ENCODE data around the gene ZNF766.
"Not testable (repeated sequence)": the region's sequence is repeated elsewhere in the genome, so short reads cannot be mapped to it uniquely, and the experiment has no call there.

ZNF766 gene

DNA sequence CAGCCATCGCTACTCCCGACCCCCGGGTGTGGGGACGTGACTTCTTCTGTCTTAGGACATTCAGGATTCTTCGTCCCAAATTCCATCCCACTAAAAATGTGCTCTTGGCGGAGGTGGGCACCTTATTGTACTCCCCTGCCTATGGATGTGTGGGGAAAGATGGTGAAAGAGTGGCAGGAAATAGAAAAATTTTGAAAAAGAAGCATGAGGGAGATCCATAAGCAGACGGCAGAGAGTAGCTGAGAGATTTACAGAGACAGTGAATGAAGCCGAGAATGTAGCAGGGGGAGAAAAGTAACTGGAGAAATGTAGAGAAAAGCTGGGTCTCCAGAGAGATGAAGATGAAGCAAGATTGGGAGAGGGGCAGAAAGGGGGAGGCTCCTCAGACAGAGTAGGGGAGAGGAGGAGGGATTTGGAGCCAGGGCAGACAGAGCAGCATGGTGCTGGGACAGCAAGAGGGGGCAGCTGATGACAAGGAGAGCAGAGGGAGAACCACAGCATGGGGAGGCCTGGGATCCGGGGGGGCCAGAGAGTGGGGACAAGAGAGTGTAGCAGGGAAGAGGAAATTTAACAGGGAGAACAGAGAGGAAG is 67.5 kb downstream of the ZNF766 start:
- Histone ChIP-seq H3K4me1 (ENCODE audit: insufficient read depth, low read length) (peaks cover 9% of the 10 kb centered on the region), H3K9ac (ENCODE audit: low read length) (peak overlapping the region; percentile 84), H3K27me3 (ENCODE audit: control insufficient read depth in 1 of 2, insufficient read depth in 2 of 2, low read length in 2 of 2) (no peaks in the 10 kb centered on the region), H3K4me3 (ENCODE audit: low read depth in 1 of 2, low read length in 2 of 2) (peak overlapping the region; percentile 72 to 80), H3K36me3 (ENCODE audit: insufficient read depth, low read length) (no peaks in the 10 kb centered on the region), H3K27ac (ENCODE audit: low read depth, low read length) (peak overlapping the region; percentile 64), H3K9me3 (ENCODE audit: low read length) (peaks cover 12% of the 10 kb centered on the region)

GRCh38 chr19:52339022-52339421 is 69.6 kb downstream of the ZNF766 start:
- H3K4me1 ChIP-seq (ENCODE audit: insufficient read depth, low read length); H3K27ac ChIP-seq (ENCODE audit: low read depth, low read length); H3K4me3 ChIP-seq (ENCODE audit: low read depth in 1 of 2, low read length in 2 of 2); H3K36me3 ChIP-seq (ENCODE audit: insufficient read depth, low read length); H3K9me3 ChIP-seq (ENCODE audit: low read length); H3K9ac ChIP-seq (ENCODE audit: low read length); H3K27me3 ChIP-seq (ENCODE audit: control insufficient read depth in 1 of 2, insufficient read depth in 2 of 2, low read length in 2 of 2): not testable (repeated sequence)

GRCh38 chr19:52343548-52343947 is 74.2 kb downstream of the ZNF766 start:
- H3K9ac ChIP-seq (ENCODE audit: low read length) = no peak overlapping the region
- no peaks in the 10 kb centered on the region for H3K27me3 ChIP-seq (ENCODE audit: control insufficient read depth in 1 of 2, insufficient read depth in 2 of 2, low read length in 2 of 2)

DNA sequence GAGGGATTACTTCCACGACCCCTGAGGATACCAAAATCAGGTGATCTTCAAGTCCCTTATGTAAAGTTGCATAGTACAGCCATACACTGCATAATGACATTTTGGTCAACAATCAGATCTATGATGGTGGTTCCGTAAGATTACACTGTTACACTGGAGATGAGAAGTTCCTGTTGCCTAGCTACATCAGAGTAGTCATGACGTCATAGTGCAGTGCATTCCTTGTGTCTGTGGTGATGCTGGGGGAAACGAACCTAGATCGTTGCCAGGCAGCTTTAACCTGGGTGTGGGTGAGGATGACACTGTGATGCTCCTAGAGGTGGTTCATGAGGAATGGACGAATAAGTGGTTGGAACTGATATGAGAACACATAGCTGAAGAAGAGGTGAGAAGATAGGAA is 75.8 kb downstream of the ZNF766 start:
- H3K4me3 ChIP-seq (ENCODE audit: low read depth in 1 of 2, low read length in 2 of 2) = no peak overlapping the region
- peaks cover 17% of the 10 kb centered on the region for H3K36me3 ChIP-seq (ENCODE audit: insufficient read depth, low read length)
- no peak overlapping the region for H3K27ac ChIP-seq (ENCODE audit: low read depth, low read length)
- H3K4me1 ChIP-seq (ENCODE audit: insufficient read depth, low read length) = no peaks in the 10 kb centered on the region
- no peaks in the 10 kb centered on the region for H3K27me3 ChIP-seq (ENCODE audit: control insufficient read depth in 1 of 2, insufficient read depth in 2 of 2, low read length in 2 of 2)
- H3K9me3 ChIP-seq (ENCODE audit: low read length) = no peaks in the 10 kb centered on the region
- H3K9ac ChIP-seq (ENCODE audit: low read length) = no peak overlapping the region

More at GRCh38 chr19:52343548-52343947, 74.2 kb downstream of the ZNF766 start:
- no peak overlapping the region for H3K27ac ChIP-seq (ENCODE audit: low read depth, low read length)
- H3K4me1 ChIP-seq (ENCODE audit: insufficient read depth, low read length) = no peaks in the 10 kb centered on the region
- H3K9me3 ChIP-seq (ENCODE audit: low read length) = no peaks in the 10 kb centered on the region
- peaks cover 10% of the 10 kb centered on the region for H3K36me3 ChIP-seq (ENCODE audit: insufficient read depth, low read length)
- no peak overlapping the region for H3K4me3 ChIP-seq (ENCODE audit: low read depth in 1 of 2, low read length in 2 of 2)
